ENCODE results near the gene CLIC4.

The CLIC4 gene

GRCh38 chr1:24761582-24761981 is 16.3 kb downstream of the CLIC4 start:
- Histone ChIP-seq H3K9ac (ENCODE audit: low read depth in 1 of 2, low read length in 2 of 2) (no peak overlapping the region), H3K4me1 (ENCODE audit: control insufficient read depth in 2 of 2, insufficient read depth in 2 of 2, low read length in 2 of 2) (peaks cover 0 to 3% of the 10 kb centered on the region in 2 donors), H3K9me3 (ENCODE audit: control insufficient read depth in 2 of 2, low read length in 2 of 2) (no peaks in the 10 kb centered on the region), H3K27me3 (ENCODE audit: control insufficient read depth in 2 of 2, insufficient read depth in 2 of 2, low read length in 2 of 2) (no peaks in the 10 kb centered on the region), H3K36me3 (ENCODE audit: control insufficient read depth in 2 of 2, insufficient read depth in 2 of 2, low read length in 2 of 2) (no peaks in the 10 kb centered on the region), H3K4me3 (ENCODE audit: low read length in 2 of 2) (no peak overlapping the region), H3K27ac (ENCODE audit: low read depth in 2 of 2, low read length in 2 of 2) (no peak overlapping the region)

GRCh38 chr1:24762133-24762676 is 17.0 kb downstream of the CLIC4 start:
- Histone ChIP-seq H3K36me3 (ENCODE audit: control insufficient read depth in 2 of 2, insufficient read depth in 2 of 2, low read length in 2 of 2) (no peaks in the 10 kb centered on the region), H3K27me3 (ENCODE audit: control insufficient read depth in 2 of 2, insufficient read depth in 2 of 2, low read length in 2 of 2) (no peaks in the 10 kb centered on the region), H3K9ac (ENCODE audit: low read depth in 1 of 2, low read length in 2 of 2) (no peak overlapping the region), H3K4me1 (ENCODE audit: control insufficient read depth in 2 of 2, insufficient read depth in 2 of 2, low read length in 2 of 2) (peaks cover 0 to 3% of the 10 kb centered on the region in 2 donors), H3K9me3 (ENCODE audit: control insufficient read depth in 2 of 2, low read length in 2 of 2) (no peaks in the 10 kb centered on the region), H3K4me3 (ENCODE audit: low read length in 2 of 2) (no peak overlapping the region), H3K27ac (ENCODE audit: low read depth in 2 of 2, low read length in 2 of 2) (no peak overlapping the region)

GRCh38 chr1:24763671-24764070 is 18.4 kb downstream of the CLIC4 start:
- Histone ChIP-seq H3K36me3 (ENCODE audit: control insufficient read depth in 2 of 2, insufficient read depth in 2 of 2, low read length in 2 of 2) (no peaks in the 10 kb centered on the region), H3K9ac (ENCODE audit: low read depth in 1 of 2, low read length in 2 of 2) (no peak overlapping the region), H3K4me1 (ENCODE audit: control insufficient read depth in 2 of 2, insufficient read depth in 2 of 2, low read length in 2 of 2) (peaks cover 0 to 3% of the 10 kb centered on the region in 2 donors), H3K4me3 (ENCODE audit: low read length in 2 of 2) (no peak overlapping the region), H3K27ac (ENCODE audit: low read depth in 2 of 2, low read length in 2 of 2) (no peak overlapping the region), H3K9me3 (ENCODE audit: control insufficient read depth in 2 of 2, low read length in 2 of 2) (no peaks in the 10 kb centered on the region), H3K27me3 (ENCODE audit: control insufficient read depth in 2 of 2, insufficient read depth in 2 of 2, low read length in 2 of 2) (no peaks in the 10 kb centered on the region)

- Histone ChIP-seq H3K36me3 (ENCODE audit: control insufficient read depth in 2 of 2, insufficient read depth in 2 of 2, low read length in 2 of 2) (no peaks in the 10 kb centered on the region), H3K27ac (ENCODE audit: low read depth in 2 of 2, low read length in 2 of 2) (no peak overlapping the region), H3K4me1 (ENCODE audit: control insufficient read depth in 2 of 2, insufficient read depth in 2 of 2, low read length in 2 of 2) (peaks cover 0 to 3% of the 10 kb centered on the region in 2 donors), H3K4me3 (ENCODE audit: low read length in 2 of 2) (no peak overlapping the region), H3K27me3 (ENCODE audit: control insufficient read depth in 2 of 2, insufficient read depth in 2 of 2, low read length in 2 of 2) (no peaks in the 10 kb centered on the region), H3K9ac (ENCODE audit: low read depth in 1 of 2, low read length in 2 of 2) (no peak overlapping the region), H3K9me3 (ENCODE audit: control insufficient read depth in 2 of 2, low read length in 2 of 2) (no peaks in the 10 kb centered on the region)
Observed at GRCh38 chr1:24764439-24764838, 19.2 kb downstream of the CLIC4 start.

- no peaks in the 10 kb centered on the region for H3K36me3 ChIP-seq (ENCODE audit: control insufficient read depth in 2 of 2, insufficient read depth in 2 of 2, low read length in 2 of 2)
- H3K9me3 ChIP-seq (ENCODE audit: control insufficient read depth in 2 of 2, low read length in 2 of 2): no peaks in the 10 kb centered on the region
- no peak overlapping the region for H3K4me3 ChIP-seq (ENCODE audit: low read length in 2 of 2)
- peaks cover 2 to 3% of the 10 kb centered on the region in 2 donors for H3K4me1 ChIP-seq (ENCODE audit: control insufficient read depth in 2 of 2, insufficient read depth in 2 of 2, low read length in 2 of 2)
- H3K27me3 ChIP-seq (ENCODE audit: control insufficient read depth in 2 of 2, insufficient read depth in 2 of 2, low read length in 2 of 2): no peaks in the 10 kb centered on the region
- H3K9ac ChIP-seq (ENCODE audit: low read depth in 1 of 2, low read length in 2 of 2): no peak overlapping the region
- H3K27ac ChIP-seq (ENCODE audit: low read depth in 2 of 2, low read length in 2 of 2): no peak overlapping the region
Observed at GRCh38 chr1:24764848-24765247, 19.6 kb downstream of the CLIC4 start.

GRCh38 chr1:24765308-24765988 is 20.2 kb downstream of the CLIC4 start:
- H3K36me3 ChIP-seq (ENCODE audit: control insufficient read depth in 2 of 2, insufficient read depth in 2 of 2, low read length in 2 of 2): no peaks in the 10 kb centered on the region
- peaks cover 3 to 4% of the 10 kb centered on the region in 2 donors for H3K4me1 ChIP-seq (ENCODE audit: control insufficient read depth in 2 of 2, insufficient read depth in 2 of 2, low read length in 2 of 2)
- no peaks in the 10 kb centered on the region for H3K27me3 ChIP-seq (ENCODE audit: control insufficient read depth in 2 of 2, insufficient read depth in 2 of 2, low read length in 2 of 2)
- H3K9ac ChIP-seq (ENCODE audit: low read depth in 1 of 2, low read length in 2 of 2): no peak overlapping the region
- no peak overlapping the region for H3K4me3 ChIP-seq (ENCODE audit: low read length in 2 of 2)
- H3K9me3 ChIP-seq (ENCODE audit: control insufficient read depth in 2 of 2, low read length in 2 of 2): no peaks in the 10 kb centered on the region
- H3K27ac ChIP-seq (ENCODE audit: low read depth in 2 of 2, low read length in 2 of 2): no peak overlapping the region

GRCh38 chr1:24767351-24767750 is 22.1 kb downstream of the CLIC4 start:
- no peak overlapping the region for H3K27ac ChIP-seq (ENCODE audit: low read depth in 2 of 2, low read length in 2 of 2)
- no peak overlapping the region for H3K9ac ChIP-seq (ENCODE audit: low read depth in 1 of 2, low read length in 2 of 2)
- no peaks in the 10 kb centered on the region for H3K27me3 ChIP-seq (ENCODE audit: control insufficient read depth in 2 of 2, insufficient read depth in 2 of 2, low read length in 2 of 2)
- H3K4me3 ChIP-seq (ENCODE audit: low read length in 2 of 2): no peak overlapping the region
- no peaks in the 10 kb centered on the region for H3K36me3 ChIP-seq (ENCODE audit: control insufficient read depth in 2 of 2, insufficient read depth in 2 of 2, low read length in 2 of 2)
- H3K9me3 ChIP-seq (ENCODE audit: control insufficient read depth in 2 of 2, low read length in 2 of 2): no peaks in the 10 kb centered on the region
- peaks cover 3 to 4% of the 10 kb centered on the region in 2 donors for H3K4me1 ChIP-seq (ENCODE audit: control insufficient read depth in 2 of 2, insufficient read depth in 2 of 2, low read length in 2 of 2)

GRCh38 chr1:24768873-24769605 is 23.8 kb downstream of the CLIC4 start:
- Histone ChIP-seq H3K9me3 (ENCODE audit: control insufficient read depth in 2 of 2, low read length in 2 of 2) (no peaks in the 10 kb centered on the region), H3K4me3 (ENCODE audit: low read length in 2 of 2) (no peak overlapping the region), H3K27ac (ENCODE audit: low read depth in 2 of 2, low read length in 2 of 2) (peak overlapping the region in 1 of 2 donors; percentile 69), H3K36me3 (ENCODE audit: control insufficient read depth in 2 of 2, insufficient read depth in 2 of 2, low read length in 2 of 2) (no peaks in the 10 kb centered on the region), H3K9ac (ENCODE audit: low read depth in 1 of 2, low read length in 2 of 2) (no peak overlapping the region), H3K4me1 (ENCODE audit: control insufficient read depth in 2 of 2, insufficient read depth in 2 of 2, low read length in 2 of 2) (peaks cover 3 to 4% of the 10 kb centered on the region in 2 donors), H3K27me3 (ENCODE audit: control insufficient read depth in 2 of 2, insufficient read depth in 2 of 2, low read length in 2 of 2) (no peaks in the 10 kb centered on the region)

GRCh38 chr1:24769656-24770651 is 24.7 kb downstream of the CLIC4 start:
- Histone ChIP-seq H3K4me1 (ENCODE audit: control insufficient read depth in 2 of 2, insufficient read depth in 2 of 2, low read length in 2 of 2) (peaks cover 2 to 4% of the 10 kb centered on the region in 2 donors), H3K36me3 (ENCODE audit: control insufficient read depth in 2 of 2, insufficient read depth in 2 of 2, low read length in 2 of 2) (no peaks in the 10 kb centered on the region), H3K9ac (ENCODE audit: low read depth in 1 of 2, low read length in 2 of 2) (peak overlapping the region in 1 of 2 donors; percentile 26), H3K9me3 (ENCODE audit: control insufficient read depth in 2 of 2, low read length in 2 of 2) (no peaks in the 10 kb centered on the region), H3K4me3 (ENCODE audit: low read length in 2 of 2) (no peak overlapping the region), H3K27ac (ENCODE audit: low read depth in 2 of 2, low read length in 2 of 2) (peak overlapping the region; percentile 65 to 80), H3K27me3 (ENCODE audit: control insufficient read depth in 2 of 2, insufficient read depth in 2 of 2, low read length in 2 of 2) (no peaks in the 10 kb centered on the region)

Data from mucosa of rectum (tissue), 2 donors.